Spleen (tissue), 11 donors: ENCODE measurements around the gene ARID3A. TPM values are rescaled to one million over a fixed set of nuclear protein-coding genes. Genes with fewer than 3 reads are reported as not detected.

ENCODE experiments used
- DNase-seq: peaks from one replicate; pipeline ENCODE4 v3.0.0-alpha.2; 2020
- H3K27ac ChIP-seq, 8 donors: fragments of 200-600 bp; sonication (generic) in 7 of 8; 1 replicate in 4 of 8; 2 replicates in 4 of 8; pipeline versions ENCODE4 v1.5.0 to v1.8.0; 2016 to 2021; ENCODE audit warnings: inconsistent platforms in 4 of 8, mild to moderate bottlenecking in 4 of 8, moderate library complexity in 1 of 8
- H3K27me3 ChIP-seq, 7 donors: fragments of 200-600 bp; sonication (generic) in 6 of 7; replicated peaks in 1 of 7; 1 replicate in 4 of 7; 2 replicates in 3 of 7; pipeline versions ENCODE4 v1.5.0 to v1.8.0; 2016 to 2021; ENCODE audit warnings: inconsistent platforms in 3 of 7, mild to moderate bottlenecking in 1 of 7
- H3K36me3 ChIP-seq, 6 donors: fragments of 200-600 bp; sonication (generic) in 5 of 6; 1 replicate in 4 of 6; 2 replicates in 2 of 6; pipeline versions ENCODE4 v1.5.0 to v1.8.0; 2016 to 2021; ENCODE audit warnings: inconsistent platforms in 2 of 6
- H3K4me1 ChIP-seq, 6 donors: fragments of 200-600 bp; sonication (generic) in 5 of 6; 1 replicate in 3 of 6; 2 replicates in 3 of 6; pipeline versions ENCODE4 v1.5.0 to v1.8.0; 2016 to 2021; ENCODE audit warnings: inconsistent platforms in 3 of 6
- H3K4me3 ChIP-seq, 8 donors: fragments of 200-600 bp; sonication (generic) in 7 of 8; 1 replicate in 4 of 8; 2 replicates in 4 of 8; pipeline versions ENCODE4 v1.5.0 to v1.8.0; 2016 to 2021; ENCODE audit warnings: inconsistent platforms in 4 of 8, mild to moderate bottlenecking in 4 of 8, moderate library complexity in 2 of 8
- H3K9me3 ChIP-seq, 8 donors: fragments of 200-600 bp; sonication (generic) in 7 of 8; 1 replicate in 4 of 8; 2 replicates in 4 of 8; pipeline versions ENCODE4 v1.5.0 to v1.8.0; 2016 to 2021; ENCODE audit warnings: inconsistent platforms in 4 of 8
- POLR2A ChIP-seq, 3 donors: fragments of 450-650 bp; IDR thresholded peaks; one replicate each; pipeline ENCODE4 v1.5.1; 2017; ENCODE audit warnings: antibody characterized with exemption in 3 of 3, mild to moderate bottlenecking in 1 of 3
- POLR2AphosphoS5 ChIP-seq, 3 donors: sonication (generic); formaldehyde crosslinking; IDR thresholded peaks; one replicate each; pipeline ENCODE4 v1.5.1; 2017; ENCODE audit warnings: antibody characterized with exemption in 3 of 3
- WGBS, 5 donors: extraction: QIAGEN DNeasy Blood & Tissue Kit in 3 of 5; methylation state at CpG; one replicate each; pipeline versions ENCODE4 v1.1.5 to v1.1.7; 2013 to 2018; 5-methylcytosine and 5-hydroxymethylcytosine counted together
- intact Hi-C: fragments of 100-400 bp; cut with DNase I; formaldehyde crosslinking; loops from one replicate; pipeline ENCODE4 v1.15.0; 2023; ENCODE audit warnings: low total_unique reads
- polyA plus RNA-seq, 3 donors: library from polyadenylated mRNA; stranded (reverse); fragments of 200-250 nt; gene quantifications; one replicate each; pipeline ENCODE4 v1.2.1, GENCODE V29; 2013
- total RNA-seq, 7 donors: library from RNA; depleted of rRNA in 3 of 7; stranded (reverse); fragments of >200 nt in 3 of 7; fragmentation: NEBNext Ultra II Directional in 4 of 7; extraction: Animal tissue kit (Norgen Biotek cat#: 25700) in 4 of 7; gene quantifications; one replicate each; pipeline versions ENCODE4 v1.1.0 to v1.2.1, GENCODE V29; 2016 to 2021
- TF ChIP-seq, protein P1 (sequence below), 11 experiments: fragments of 200-600 bp in 7 of 11; fragments of 450-650 bp in 4 of 11; sonication (generic) in 4 of 11; IDR thresholded peaks in 8 of 11; conservative IDR thresholded peaks in 3 of 11; 1 replicate in 7 of 11; 2 replicates in 4 of 11; pipeline versions ENCODE4 v1.4.0 to v1.8.0; 2016 to 2021; ENCODE audit warnings: antibody characterized with exemption in 11 of 11, inconsistent platforms in 4 of 11, mild to moderate bottlenecking in 1 of 11
- donor health status: healthy with polysubstance abuse.
- donor health status: DM: no; HTN: no; CAD: no; lungs with moderate emphysema.
- donor health status: DM: no; HTN: no; CAD: no.
- donor health status: Bipolar disorder and iron deficiency.
- donor health status: healthy.
- donor health status: DM: no; HTN: no; CAD: no.
- donor health status: DM: yes; HTN: yes; CAD: no.

The ARID3A gene
- total and polyA plus RNA-seq, 10 donors: 2.5 to 42.5 (median 17.7) TPM

DNA sequence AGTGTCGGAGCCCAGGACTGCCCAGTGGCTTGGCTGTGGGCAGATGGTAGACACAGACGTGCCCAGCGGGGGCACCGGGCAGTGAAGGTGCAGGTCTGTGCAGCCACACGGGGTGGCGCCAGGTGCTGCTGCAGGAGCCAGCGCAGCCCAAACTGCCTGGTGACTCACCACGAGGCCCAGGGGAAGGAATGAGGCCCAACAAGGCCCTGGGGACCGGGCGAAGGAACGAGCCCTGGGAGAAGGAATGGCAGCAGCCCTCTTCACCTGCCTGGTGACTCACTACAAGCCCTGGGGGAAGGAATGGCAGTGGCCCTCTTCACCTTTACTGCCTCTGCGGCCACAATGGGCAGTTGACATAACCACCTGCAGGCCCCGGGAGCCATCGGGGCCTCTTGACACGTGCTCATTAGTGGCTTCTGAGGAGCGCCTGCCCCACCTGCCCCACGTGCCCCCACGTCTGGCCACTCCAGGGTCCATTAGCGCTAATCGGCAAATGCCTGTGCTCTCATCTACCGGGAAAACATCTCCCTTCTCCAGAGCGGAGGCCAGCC lies 42.1 kb upstream of the ARID3A start:
- DNase-seq: no peak
- 89 to 95% (median 94%) methylated on average over 22 of the region's 22 CpGs for WGBS, 5 donors

GRCh38 chr19:884420-885211 lies 41.2 kb upstream of the ARID3A start:
- TF ChIP-seq POLR2A (IDR thresholded peaks at IDR 0.05): no peak
- TF ChIP-seq POLR2AphosphoS5 (IDR thresholded peaks at IDR 0.05): no peak
- TF ChIP-seq, protein P1, sequence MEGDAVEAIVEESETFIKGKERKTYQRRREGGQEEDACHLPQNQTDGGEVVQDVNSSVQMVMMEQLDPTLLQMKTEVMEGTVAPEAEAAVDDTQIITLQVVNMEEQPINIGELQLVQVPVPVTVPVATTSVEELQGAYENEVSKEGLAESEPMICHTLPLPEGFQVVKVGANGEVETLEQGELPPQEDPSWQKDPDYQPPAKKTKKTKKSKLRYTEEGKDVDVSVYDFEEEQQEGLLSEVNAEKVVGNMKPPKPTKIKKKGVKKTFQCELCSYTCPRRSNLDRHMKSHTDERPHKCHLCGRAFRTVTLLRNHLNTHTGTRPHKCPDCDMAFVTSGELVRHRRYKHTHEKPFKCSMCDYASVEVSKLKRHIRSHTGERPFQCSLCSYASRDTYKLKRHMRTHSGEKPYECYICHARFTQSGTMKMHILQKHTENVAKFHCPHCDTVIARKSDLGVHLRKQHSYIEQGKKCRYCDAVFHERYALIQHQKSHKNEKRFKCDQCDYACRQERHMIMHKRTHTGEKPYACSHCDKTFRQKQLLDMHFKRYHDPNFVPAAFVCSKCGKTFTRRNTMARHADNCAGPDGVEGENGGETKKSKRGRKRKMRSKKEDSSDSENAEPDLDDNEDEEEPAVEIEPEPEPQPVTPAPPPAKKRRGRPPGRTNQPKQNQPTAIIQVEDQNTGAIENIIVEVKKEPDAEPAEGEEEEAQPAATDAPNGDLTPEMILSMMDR (IDR thresholded peaks at IDR 0.05 in 8 of 11, conservative IDR thresholded peaks at IDR 0.05 in 3 of 11): no peak
- H3K27me3 ChIP-seq: no peaks in the 10 kb centered on the region
- no peak for DNase-seq
- H3K36me3 ChIP-seq: peaks cover 0 to 100% (median 80%) of the 10 kb centered on the region in 6 donors
- H3K4me3 ChIP-seq: no peak overlapping the region
- WGBS, 5 donors: 93 to 96% (median 94%) methylated on average over 37 to 51 of the region's 51 CpGs
- H3K27ac ChIP-seq: no peak overlapping the region
- H3K9me3 ChIP-seq: no peaks in the 10 kb centered on the region
- intact Hi-C loops: no loop called here
- H3K4me1 ChIP-seq: no peaks in the 10 kb centered on the region

More for the DNA sequence above, 42.1 kb upstream of the ARID3A start:
- H3K36me3 ChIP-seq: peaks cover 0 to 100% (median 76%) of the 10 kb centered on the region in 6 donors
- TF ChIP-seq POLR2A (IDR thresholded peaks at IDR 0.05) (no peak), POLR2AphosphoS5 (IDR thresholded peaks at IDR 0.05) (peak in 1 of 3 donors; percentile 22)
- no peaks in the 10 kb centered on the region for H3K9me3 ChIP-seq
- H3K4me1 ChIP-seq: no peaks in the 10 kb centered on the region
- intact Hi-C loops: no loop called here
- no peak overlapping the region for H3K27ac ChIP-seq
- no peak overlapping the region for H3K4me3 ChIP-seq
- no peaks in the 10 kb centered on the region for H3K27me3 ChIP-seq

DNA sequence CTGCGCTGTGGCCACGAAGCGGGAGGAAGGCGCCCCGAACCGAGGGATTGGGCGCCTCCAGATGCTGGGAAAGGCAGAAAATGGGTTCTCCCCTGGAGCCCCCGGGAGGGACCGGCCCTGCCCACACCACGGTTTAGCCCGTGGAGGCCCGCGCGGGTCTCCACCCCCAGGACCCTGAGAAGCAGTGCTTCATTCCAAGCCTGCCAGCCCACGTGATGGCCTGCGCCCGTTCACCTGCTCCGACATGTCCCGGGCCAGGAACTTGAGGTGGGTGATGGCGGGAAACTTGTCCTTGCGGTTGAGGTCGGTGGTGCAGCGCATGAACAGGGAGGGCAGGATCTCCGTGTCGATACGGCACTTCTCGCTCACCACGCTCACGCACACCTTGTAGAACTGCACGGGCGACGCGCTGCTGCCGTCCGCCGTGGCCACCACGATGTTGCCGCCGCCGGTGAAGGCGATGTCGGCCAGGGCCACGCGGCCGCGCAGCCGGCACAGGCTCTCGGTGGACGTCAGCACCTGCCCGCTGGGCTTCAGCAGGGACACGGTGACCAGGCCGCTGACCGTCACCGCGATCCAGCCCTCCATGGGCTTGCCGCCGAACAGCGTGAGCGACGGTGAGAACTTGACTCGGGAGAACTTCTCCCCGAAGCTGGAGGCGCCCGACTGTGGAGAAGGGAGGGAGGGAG lies 40.2 kb upstream of the ARID3A start:
- Histone ChIP-seq H3K27me3 (no peaks in the 10 kb centered on the region), H3K4me3 (no peak overlapping the region), H3K27ac (no peak overlapping the region), H3K36me3 (peaks cover 0 to 100% (median 78%) of the 10 kb centered on the region in 6 donors), H3K4me1 (peaks cover 0 to 4% (median 0%) of the 10 kb centered on the region in 6 donors), H3K9me3 (no peaks in the 10 kb centered on the region)
- WGBS, 5 donors: 96 to 97% (median 96%) methylated on average over 43 to 64 of the region's 64 CpGs
- TF ChIP-seq POLR2AphosphoS5 (IDR thresholded peaks at IDR 0.05): peak in 1 of 3 donors; percentile 19
- TF ChIP-seq, protein P1 (IDR thresholded peaks at IDR 0.05 in 8 of 11, conservative IDR thresholded peaks at IDR 0.05 in 3 of 11): no peak
- DNase-seq: no peak
- intact Hi-C loops: no loop called here

GRCh38 chr19:887072-887471 lies 38.8 kb upstream of the ARID3A start:
- DNase-seq: no peak
- Histone ChIP-seq H3K4me1 (peaks cover 2 to 16% (median 6%) of the 10 kb centered on the region in 6 donors), H3K4me3 (no peak overlapping the region), H3K27ac (no peak overlapping the region), H3K9me3 (no peaks in the 10 kb centered on the region), H3K36me3 (peaks cover 0 to 92% (median 65%) of the 10 kb centered on the region in 6 donors), H3K27me3 (no peaks in the 10 kb centered on the region)
- TF ChIP-seq POLR2AphosphoS5 (IDR thresholded peaks at IDR 0.05) (no peak), POLR2A (IDR thresholded peaks at IDR 0.05) (no peak)
- TF ChIP-seq, protein P1 (IDR thresholded peaks at IDR 0.05 in 8 of 11, conservative IDR thresholded peaks at IDR 0.05 in 3 of 11): no peak
- WGBS, 5 donors: 82 to 91% (median 87%) methylated on average over 16 of the region's 16 CpGs
- intact Hi-C loops: no loop called here
